Transverse colon (tissue), 4 donors: ENCODE measurements around the gene LGR5. TPM values are rescaled to one million over a fixed set of nuclear protein-coding genes. Genes with fewer than 3 reads are reported as not detected.

Experiments
- DNase-seq: peaks from one replicate; pipeline ENCODE4 v3.0.0-alpha.2; 2019
- H3K27ac ChIP-seq, 4 donors: fragments of 200-600 bp; sonication (generic); 2 replicates each; pipeline ENCODE4 v1.5.1; 2016 to 2018; ENCODE audit warnings: inconsistent platforms in 4 of 4
- H3K27me3 ChIP-seq: fragments of 200-600 bp; sonication (generic); 2 replicates; pipeline ENCODE4 v1.5.1; 2017; ENCODE audit warnings: inconsistent platforms
- H3K36me3 ChIP-seq, 4 donors: fragments of 200-600 bp; sonication (generic); 2 replicates each; pipeline ENCODE4 v1.5.1; 2017 to 2019; ENCODE audit warnings: inconsistent platforms in 4 of 4
- H3K4me1 ChIP-seq, 4 donors: fragments of 200-600 bp; sonication (generic); 2 replicates each; pipeline ENCODE4 v1.5.1; 2017 to 2020; ENCODE audit warnings: inconsistent platforms in 4 of 4
- H3K4me3 ChIP-seq, 4 donors: fragments of 200-600 bp; sonication (generic); 1 replicate in 1 of 4; 2 replicates in 3 of 4; pipeline versions ENCODE4 v1.5.1 to v1.6.1; 2017 to 2019; ENCODE audit warnings: inconsistent platforms in 4 of 4
- H3K9me3 ChIP-seq, 2 donors: fragments of 200-600 bp; sonication (generic); 2 replicates each; pipeline ENCODE4 v1.5.1; 2017 to 2019; ENCODE audit warnings: inconsistent platforms in 2 of 2
- EP300 ChIP-seq: sonication (generic); formaldehyde crosslinking; IDR thresholded peaks from one replicate; pipeline ENCODE4 v1.6.1; 2017; ENCODE audit warnings: antibody characterized with exemption, low read depth
- POLR2A ChIP-seq: fragments of 450-650 bp; IDR thresholded peaks from one replicate; pipeline ENCODE4 v1.6.1; 2016; ENCODE audit warnings: antibody characterized with exemption, mild to moderate bottlenecking, moderate library complexity
- POLR2AphosphoS5 ChIP-seq, 3 donors: sonication (generic); formaldehyde crosslinking; IDR thresholded peaks; one replicate each; pipeline ENCODE4 v1.6.1; 2016; ENCODE audit warnings: antibody characterized with exemption in 3 of 3
- WGBS, 2 donors: methylation state at CpG; one replicate each; pipeline ENCODE4 v1.1.5; 2018; ENCODE audit warnings: low coverage in 1 of 2; 5-methylcytosine and 5-hydroxymethylcytosine counted together
- in situ Hi-C, 4 donors: fragments of 200-750 bp; cut with MboI; loops; one replicate each; pipeline versions ENCODE4 v1.15.0 to v1.15.1; 2017; ENCODE audit warnings: low sequenced_read_pairs in 3 of 4, low pct_ligation_motif_present in 1 of 4, low pct_unique_long_range_greater_than_20kb in 1 of 4
- intact Hi-C: fragments of 100-400 bp; cut with DNase I; formaldehyde crosslinking; loops from one replicate; pipeline ENCODE4 v1.15.1; 2023; ENCODE audit warnings: low total_unique reads
- total RNA-seq, 4 donors: library from RNA; depleted of rRNA; stranded (reverse); fragments of >200 nt; gene quantifications; one replicate each; pipeline ENCODE4 v1.1.0, GENCODE V29; 2016
- TF ChIP-seq, protein P1 (sequence below), 5 experiments: fragments of 200-600 bp in 3 of 5; fragments of 450-650 bp in 2 of 5; sonication (generic) in 3 of 5; IDR thresholded peaks; 1 replicate in 2 of 5; 2 replicates in 3 of 5; pipeline ENCODE4 v1.5.1; 2016 to 2017; ENCODE audit warnings: antibody characterized with exemption in 5 of 5, inconsistent platforms in 3 of 5, mild to moderate bottlenecking in 2 of 5, moderate library complexity in 1 of 5

Gene LGR5
- total RNA-seq, 4 donors from 2014 or later, result 0.37 to 4.8 (median 1.0) TPM

GRCh38 chr12:71499834-71500233 lies 60.2 kb downstream of the LGR5 start:
- no peak overlapping the region for H3K27ac ChIP-seq

GRCh38 chr12:71503579-71504391 lies 64.2 kb downstream of the LGR5 start:
- intact Hi-C loops (no loop called here), in situ Hi-C loops (no loop called here)
- TF ChIP-seq EP300 (no peak), POLR2AphosphoS5 (IDR thresholded peaks at IDR 0.05) (no peak), POLR2A (no peak)
- TF ChIP-seq, protein P1, sequence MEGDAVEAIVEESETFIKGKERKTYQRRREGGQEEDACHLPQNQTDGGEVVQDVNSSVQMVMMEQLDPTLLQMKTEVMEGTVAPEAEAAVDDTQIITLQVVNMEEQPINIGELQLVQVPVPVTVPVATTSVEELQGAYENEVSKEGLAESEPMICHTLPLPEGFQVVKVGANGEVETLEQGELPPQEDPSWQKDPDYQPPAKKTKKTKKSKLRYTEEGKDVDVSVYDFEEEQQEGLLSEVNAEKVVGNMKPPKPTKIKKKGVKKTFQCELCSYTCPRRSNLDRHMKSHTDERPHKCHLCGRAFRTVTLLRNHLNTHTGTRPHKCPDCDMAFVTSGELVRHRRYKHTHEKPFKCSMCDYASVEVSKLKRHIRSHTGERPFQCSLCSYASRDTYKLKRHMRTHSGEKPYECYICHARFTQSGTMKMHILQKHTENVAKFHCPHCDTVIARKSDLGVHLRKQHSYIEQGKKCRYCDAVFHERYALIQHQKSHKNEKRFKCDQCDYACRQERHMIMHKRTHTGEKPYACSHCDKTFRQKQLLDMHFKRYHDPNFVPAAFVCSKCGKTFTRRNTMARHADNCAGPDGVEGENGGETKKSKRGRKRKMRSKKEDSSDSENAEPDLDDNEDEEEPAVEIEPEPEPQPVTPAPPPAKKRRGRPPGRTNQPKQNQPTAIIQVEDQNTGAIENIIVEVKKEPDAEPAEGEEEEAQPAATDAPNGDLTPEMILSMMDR (IDR thresholded peaks at IDR 0.05), result no peak
- H3K4me1 ChIP-seq, result no peaks in the 10 kb centered on the region
- H3K36me3 ChIP-seq, result no peaks in the 10 kb centered on the region
- no peak overlapping the region for H3K27ac ChIP-seq
- H3K27me3 ChIP-seq, result no peaks in the 10 kb centered on the region
- H3K4me3 ChIP-seq, result no peak overlapping the region
- H3K9me3 ChIP-seq, result no peaks in the 10 kb centered on the region
- 15 to 17% methylated on average over 3 of the region's 3 CpGs for WGBS, 2 donors
- DNase-seq, result no peak

More at GRCh38 chr12:71499834-71500233, 60.2 kb downstream of the LGR5 start:
- Histone ChIP-seq H3K27me3 (no peaks in the 10 kb centered on the region), H3K4me1 (no peaks in the 10 kb centered on the region), H3K36me3 (no peaks in the 10 kb centered on the region), H3K4me3 (no peak overlapping the region), H3K9me3 (peaks cover 0 to 2% of the 10 kb centered on the region in 2 donors)
- in situ Hi-C loops (no loop called here), intact Hi-C loops (no loop called here)
- TF ChIP-seq POLR2AphosphoS5 (IDR thresholded peaks at IDR 0.05) (no peak), EP300 (no peak), POLR2A (no peak)
- TF ChIP-seq, protein P1 (IDR thresholded peaks at IDR 0.05), result no peak
- WGBS, 2 donors, result 87 to 90% methylated on average over 2 to 4 of the region's 4 CpGs
- DNase-seq, result no peak

- intact Hi-C loops, result no loop called here
- no peaks in the 10 kb centered on the region for H3K4me1 ChIP-seq
Observed at GRCh38 chr12:71504476-71504875, 64.9 kb downstream of the LGR5 start.

DNA sequence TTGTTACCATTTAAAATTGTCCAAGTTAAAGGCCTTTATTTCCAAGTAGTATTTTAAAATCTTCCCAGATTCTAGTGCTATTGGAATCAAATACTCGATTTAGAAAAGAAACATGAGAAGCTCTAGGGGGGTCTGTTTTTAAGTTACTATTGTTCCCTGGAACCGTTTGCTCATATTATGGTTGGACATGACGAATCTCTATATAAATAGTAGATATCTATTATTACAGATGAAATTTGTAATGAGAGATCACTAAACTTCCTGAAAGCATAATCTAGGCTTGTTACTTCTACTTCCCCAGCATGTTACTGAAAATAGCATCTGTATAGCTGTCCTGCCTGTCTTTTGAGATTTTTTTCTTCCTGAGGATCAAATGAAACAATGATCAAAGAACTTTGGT lies 70.1 kb downstream of the LGR5 start:
- no peaks in the 10 kb centered on the region for H3K9me3 ChIP-seq
- no peak overlapping the region for H3K27ac ChIP-seq
- no peaks in the 10 kb centered on the region for H3K4me1 ChIP-seq
- in situ Hi-C loops (no loop called here), intact Hi-C loops (no loop called here)
- DNase-seq, result no peak
- WGBS, 2 donors, result 69 to 79% methylated on average over 3 of the region's 3 CpGs
- H3K36me3 ChIP-seq, result no peaks in the 10 kb centered on the region
- no peaks in the 10 kb centered on the region for H3K27me3 ChIP-seq
- no peak overlapping the region for H3K4me3 ChIP-seq
- no peak for TF ChIP-seq POLR2A
- TF ChIP-seq, protein P1 (IDR thresholded peaks at IDR 0.05), result no peak
- TF ChIP-seq POLR2AphosphoS5 (IDR thresholded peaks at IDR 0.05), result no peak
- no peak for TF ChIP-seq EP300

More at GRCh38 chr12:71504476-71504875, 64.9 kb downstream of the LGR5 start:
- no peak for DNase-seq
- H3K4me3 ChIP-seq, result no peak overlapping the region
- no peaks in the 10 kb centered on the region for H3K27me3 ChIP-seq
- H3K27ac ChIP-seq, result no peak overlapping the region
- H3K9me3 ChIP-seq, result no peaks in the 10 kb centered on the region
- in situ Hi-C loops, result no loop called here
- WGBS, 2 donors, result 58 to 66% methylated on average over 3 of the region's 3 CpGs
- H3K36me3 ChIP-seq, result no peaks in the 10 kb centered on the region
- TF ChIP-seq POLR2AphosphoS5 (IDR thresholded peaks at IDR 0.05), result no peak
- TF ChIP-seq, protein P1 (IDR thresholded peaks at IDR 0.05), result no peak
- no peak for TF ChIP-seq POLR2A
- no peak for TF ChIP-seq EP300
